Measurements from ENCODE around the gene MOB3A. TPM values are rescaled to one million over a fixed set of nuclear protein-coding genes. Genes with fewer than 3 reads are reported as not detected.
"Not testable (repeated sequence)": the region's sequence is repeated elsewhere in the genome, so short reads cannot be mapped to it uniquely, and the experiment has no call there.

The MOB3A gene
- total and polyA plus RNA-seq, 8 donors: 9.9 to 181 (median 25.9) TPM

- TF ChIP-seq EP300 (IDR thresholded peaks at IDR 0.05) (no peak), POLR2A (IDR thresholded peaks at IDR 0.05) (no peak), POLR2AphosphoS5 (IDR thresholded peaks at IDR 0.05) (no peak), CTCF (IDR thresholded peaks at IDR 0.05) (no peak)
- no peak overlapping the region for H3K4me3 ChIP-seq
- WGBS, 5 donors: 76 to 87% (median 80%) methylated on average over 12 to 14 of the region's 14 CpGs
- H3K27me3 ChIP-seq: no peaks in the 10 kb centered on the region
- H3K36me3 ChIP-seq: peaks cover 26 to 31% (median 31%) of the 10 kb centered on the region in 4 donors
- peak overlapping the region; percentile 75 to 95 (median 91) for H3K27ac ChIP-seq
- H3K4me1 ChIP-seq: peaks cover 40 to 80% (median 61%) of the 10 kb centered on the region in 4 donors
- intact Hi-C loops (cut with DNase I; ENCODE audit: low total_unique reads): no loop called here
- peaks cover 6 to 11% (median 8%) of the 10 kb centered on the region in 4 donors for H3K9me3 ChIP-seq
- DNase-seq: no peak
Observed at GRCh38 chr19:2035590-2035991, 60.5 kb downstream of the MOB3A start.

- WGBS, 5 donors: 28 to 34% (median 31%) methylated on average over 33 to 34 of the region's 34 CpGs
- DNase-seq: peak; percentile 78 to 89
- Histone ChIP-seq H3K4me1 (peaks cover 38 to 74% (median 56%) of the 10 kb centered on the region in 4 donors), H3K27me3 (no peaks in the 10 kb centered on the region), H3K27ac (peak overlapping the region; percentile 75 to 95 (median 91)), H3K4me3 (peak overlapping the region in 3 of 4 donors; percentile 0 to 27 (median 20)), H3K9me3 (peaks cover 6 to 11% (median 8%) of the 10 kb centered on the region in 4 donors), H3K36me3 (peaks cover 19 to 25% (median 24%) of the 10 kb centered on the region in 4 donors)
- TF ChIP-seq CTCF (IDR thresholded peaks at IDR 0.05): no peak
- TF ChIP-seq EP300 (IDR thresholded peaks at IDR 0.05): no peak
- TF ChIP-seq POLR2A (IDR thresholded peaks at IDR 0.05): no peak
- peak in 1 of 3 donors; percentile 6 for TF ChIP-seq POLR2AphosphoS5 (IDR thresholded peaks at IDR 0.05)
- intact Hi-C loops (cut with DNase I; ENCODE audit: low total_unique reads): no loop called here
Observed at GRCh38 chr19:2034729-2035589, 61.2 kb downstream of the MOB3A start.

GRCh38 chr19:2034253-2034652 lies 61.9 kb downstream of the MOB3A start:
- WGBS, 5 donors: 63 to 89% (median 74%) methylated on average over 15 of the region's 15 CpGs
- peak overlapping the region in 3 of 4 donors; percentile 0 to 27 (median 20) for H3K4me3 ChIP-seq

GRCh38 chr19:2033825-2034159 lies 62.3 kb downstream of the MOB3A start:
- no peak for TF ChIP-seq EP300 (IDR thresholded peaks at IDR 0.05)
- TF ChIP-seq CTCF (IDR thresholded peaks at IDR 0.05): no peak
- TF ChIP-seq POLR2AphosphoS5 (IDR thresholded peaks at IDR 0.05): no peak
- TF ChIP-seq POLR2A (IDR thresholded peaks at IDR 0.05): no peak
- H3K4me3 ChIP-seq: peak overlapping the region in 1 of 4 donors; percentile 20
- H3K27ac ChIP-seq: peak overlapping the region; percentile 75 to 95 (median 91)
- peaks cover 6 to 11% (median 8%) of the 10 kb centered on the region in 4 donors for H3K9me3 ChIP-seq
- whole genome bisulfite sequencing, 5 donors: 74 to 82% (median 78%) methylated on average over 4 to 9 of the region's 9 CpGs
- intact Hi-C loops (cut with DNase I; ENCODE audit: low total_unique reads): no loop called here
- DNase-seq: no peak
- peaks cover 8 to 13% (median 13%) of the 10 kb centered on the region in 4 donors for H3K36me3 ChIP-seq
- H3K4me1 ChIP-seq: peaks cover 38 to 72% (median 54%) of the 10 kb centered on the region in 4 donors
- H3K27me3 ChIP-seq: no peaks in the 10 kb centered on the region

More at GRCh38 chr19:2034253-2034652, 61.9 kb downstream of the MOB3A start:
- Histone ChIP-seq H3K36me3 (peaks cover 12 to 18% (median 17%) of the 10 kb centered on the region in 4 donors), H3K9me3 (peaks cover 6 to 11% (median 8%) of the 10 kb centered on the region in 4 donors), H3K27ac (peak overlapping the region; percentile 75 to 95 (median 91)), H3K4me1 (peaks cover 38 to 72% (median 52%) of the 10 kb centered on the region in 4 donors)
- intact Hi-C loops (cut with DNase I; ENCODE audit: low total_unique reads); DNase-seq; H3K27me3 ChIP-seq: not testable (repeated sequence)

Measured in stomach (tissue), 9 donors.